Glutamatergic neuron (in vitro differentiated cells): Measurements from ENCODE around the gene SLAMF9. TPM values are rescaled to one million over a fixed set of nuclear protein-coding genes. Genes with fewer than 3 reads are reported as not detected.

Experiments used
- DNase-seq: peaks from one replicate; pipeline ENCODE4 v3.0.0; 2022
- H3K27ac Mint-ChIP-seq: one replicate; pipeline ENCODE4 v1.8.0; 2020; ENCODE audit warnings: mild to moderate bottlenecking, mixed read lengths, inconsistent platforms; ENCODE audit not compliant: unreplicated experiment
- H3K27me3 Mint-ChIP-seq: one replicate; pipeline ENCODE4 v1.8.0; 2020; ENCODE audit warnings: mild to moderate bottlenecking, moderate library complexity, mixed read lengths, inconsistent platforms; ENCODE audit not compliant: unreplicated experiment
- H3K36me3 Mint-ChIP-seq: one replicate; pipeline ENCODE4 v1.8.0; 2020; ENCODE audit warnings: mild to moderate bottlenecking, mixed read lengths, inconsistent platforms; ENCODE audit not compliant: unreplicated experiment
- H3K4me1 Mint-ChIP-seq: one replicate; pipeline ENCODE4 v1.8.0; 2020; ENCODE audit warnings: mild to moderate bottlenecking, low read depth, mixed read lengths, inconsistent platforms; ENCODE audit not compliant: unreplicated experiment
- H3K4me3 Mint-ChIP-seq: one replicate; pipeline ENCODE4 v1.8.0; 2020; ENCODE audit warnings: mild to moderate bottlenecking, mixed read lengths, inconsistent platforms; ENCODE audit not compliant: unreplicated experiment
- H3K9me3 Mint-ChIP-seq: one replicate; pipeline ENCODE4 v1.8.0; 2020; ENCODE audit warnings: mild to moderate bottlenecking, moderate library complexity, mixed read lengths, inconsistent platforms; ENCODE audit not compliant: unreplicated experiment
- total RNA-seq: library from RNA; stranded (reverse); fragmentation: NEBNext Ultra II Directional; extraction: Animal tissue kit (Norgen Biotek cat#: 25700); gene quantifications from one replicate; pipeline ENCODE4 v1.2.1, GENCODE V29; 2021; ENCODE audit not compliant: unreplicated experiment
- TF ChIP-seq, protein P1 (sequence below): fragments of 200-600 bp; sonication (generic); IDR thresholded peaks from one replicate; pipeline ENCODE4 v1.5.0; 2021; ENCODE audit not compliant: partially characterized antibody, unreplicated experiment

Gene SLAMF9
- total RNA-seq, 1 donor from 2014 or later: not detected

DNA sequence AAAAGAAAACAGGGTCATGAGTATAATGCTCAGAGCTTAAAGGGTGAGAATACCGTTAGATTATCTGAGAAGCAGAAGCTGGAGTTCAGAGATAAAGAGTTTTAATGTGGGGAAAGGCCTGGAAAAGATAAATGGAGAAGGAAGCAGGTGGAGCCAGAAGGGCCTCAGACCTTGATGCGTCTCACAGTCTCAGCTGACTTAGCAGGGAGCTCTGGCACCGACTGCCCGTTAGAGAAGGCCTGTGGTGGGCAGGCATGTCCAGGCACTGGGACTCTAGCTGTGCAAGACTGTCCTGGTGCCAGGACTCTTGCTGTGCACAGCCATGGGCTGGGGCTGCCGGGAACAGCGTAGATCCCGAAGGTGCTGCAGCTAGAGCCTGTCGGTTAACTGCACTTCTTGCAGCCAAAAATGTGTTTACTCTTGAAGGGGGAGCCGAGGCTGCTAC, 3.8 kb upstream of the SLAMF9 start:
- DNase-seq: no peak
- TF ChIP-seq, protein P1, sequence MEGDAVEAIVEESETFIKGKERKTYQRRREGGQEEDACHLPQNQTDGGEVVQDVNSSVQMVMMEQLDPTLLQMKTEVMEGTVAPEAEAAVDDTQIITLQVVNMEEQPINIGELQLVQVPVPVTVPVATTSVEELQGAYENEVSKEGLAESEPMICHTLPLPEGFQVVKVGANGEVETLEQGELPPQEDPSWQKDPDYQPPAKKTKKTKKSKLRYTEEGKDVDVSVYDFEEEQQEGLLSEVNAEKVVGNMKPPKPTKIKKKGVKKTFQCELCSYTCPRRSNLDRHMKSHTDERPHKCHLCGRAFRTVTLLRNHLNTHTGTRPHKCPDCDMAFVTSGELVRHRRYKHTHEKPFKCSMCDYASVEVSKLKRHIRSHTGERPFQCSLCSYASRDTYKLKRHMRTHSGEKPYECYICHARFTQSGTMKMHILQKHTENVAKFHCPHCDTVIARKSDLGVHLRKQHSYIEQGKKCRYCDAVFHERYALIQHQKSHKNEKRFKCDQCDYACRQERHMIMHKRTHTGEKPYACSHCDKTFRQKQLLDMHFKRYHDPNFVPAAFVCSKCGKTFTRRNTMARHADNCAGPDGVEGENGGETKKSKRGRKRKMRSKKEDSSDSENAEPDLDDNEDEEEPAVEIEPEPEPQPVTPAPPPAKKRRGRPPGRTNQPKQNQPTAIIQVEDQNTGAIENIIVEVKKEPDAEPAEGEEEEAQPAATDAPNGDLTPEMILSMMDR: no peak
- no peak overlapping the region for H3K4me3 Mint-ChIP-seq

DNA sequence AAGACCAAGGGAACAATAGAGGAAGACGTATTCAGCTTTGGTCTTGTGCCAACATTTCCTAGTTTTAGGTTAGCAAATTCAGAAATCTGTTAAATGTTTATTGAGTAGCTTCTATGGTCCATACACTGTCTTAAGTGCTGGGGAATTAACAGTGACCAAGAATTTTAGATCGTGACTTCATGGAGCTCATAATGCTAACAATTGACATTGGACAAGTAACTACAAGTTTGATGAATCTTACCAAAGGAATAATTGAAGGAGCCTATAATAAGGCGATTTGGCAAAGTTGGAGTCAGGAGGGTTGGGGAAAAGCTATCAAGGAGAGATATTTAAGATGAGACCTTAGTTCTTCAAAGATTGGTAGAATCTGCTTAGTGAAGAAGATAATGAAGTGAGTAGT, 1.4 kb upstream of the SLAMF9 start:
- peaks cover 5% of the 10 kb centered on the region for H3K9me3 Mint-ChIP-seq
- H3K27me3 Mint-ChIP-seq: peaks cover 7% of the 10 kb centered on the region
- TF ChIP-seq, protein P1: no peak
- DNase-seq: no peak
- no peak overlapping the region for H3K4me3 Mint-ChIP-seq
- H3K4me1 Mint-ChIP-seq: no peaks in the 10 kb centered on the region
- H3K36me3 Mint-ChIP-seq: no peaks in the 10 kb centered on the region
- no peak overlapping the region for H3K27ac Mint-ChIP-seq

More for the DNA sequence above, 3.8 kb upstream of the SLAMF9 start:
- Mint-ChIP-seq H3K27ac (no peak overlapping the region), H3K27me3 (peaks cover 2% of the 10 kb centered on the region), H3K4me1 (no peaks in the 10 kb centered on the region), H3K36me3 (no peaks in the 10 kb centered on the region), H3K9me3 (peaks cover 4% of the 10 kb centered on the region)

DNA sequence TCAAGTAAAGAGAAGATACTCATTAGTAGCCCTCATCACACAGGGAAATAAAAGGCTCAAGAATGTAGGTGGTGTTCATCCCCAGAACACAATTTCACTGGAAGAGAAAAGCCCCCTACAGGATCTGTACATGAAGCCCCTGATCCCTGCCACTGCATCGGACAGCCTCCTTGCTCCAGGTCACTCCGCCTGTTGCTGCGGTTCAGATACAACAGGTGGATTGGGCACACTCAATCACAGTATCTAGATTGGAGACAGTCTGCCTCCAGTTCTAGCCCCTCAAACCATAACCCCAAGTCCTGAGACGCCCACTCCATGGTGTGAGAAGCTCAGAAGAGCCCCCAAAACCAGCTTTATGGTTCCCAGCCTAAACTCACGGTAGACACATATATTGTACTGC, 1.1 kb downstream of the SLAMF9 start:
- Mint-ChIP-seq H3K4me1 (no peaks in the 10 kb centered on the region), H3K27ac (no peak overlapping the region), H3K9me3 (peaks cover 9% of the 10 kb centered on the region), H3K4me3 (no peak overlapping the region), H3K36me3 (no peaks in the 10 kb centered on the region), H3K27me3 (peaks cover 8% of the 10 kb centered on the region)
- DNase-seq: no peak
- TF ChIP-seq, protein P1: no peak

DNA sequence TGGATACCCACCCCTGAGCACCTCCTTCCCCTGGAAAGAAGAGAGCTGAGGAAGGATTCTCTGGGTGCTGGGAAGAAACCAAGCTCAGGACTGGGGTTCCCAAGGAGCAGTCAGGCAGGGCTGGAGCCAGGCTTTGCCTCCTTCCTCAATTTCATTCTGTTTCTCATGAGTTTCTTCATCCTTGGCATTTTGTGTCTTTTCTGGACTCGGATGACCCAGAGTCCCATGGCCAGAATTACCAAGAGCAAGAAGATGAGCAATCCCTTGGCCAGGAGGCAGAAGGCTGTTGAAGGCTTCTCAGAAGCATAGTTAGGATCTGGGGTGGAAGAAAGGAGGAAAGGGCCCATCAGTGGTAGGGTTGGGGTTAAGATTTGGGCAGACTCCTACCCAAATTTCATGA, 2.5 kb downstream of the SLAMF9 start:
- TF ChIP-seq, protein P1: no peak
- Mint-ChIP-seq H3K27me3 (peaks cover 8% of the 10 kb centered on the region), H3K27ac (no peak overlapping the region), H3K4me3 (no peak overlapping the region), H3K9me3 (peaks cover 9% of the 10 kb centered on the region), H3K4me1 (no peaks in the 10 kb centered on the region), H3K36me3 (no peaks in the 10 kb centered on the region)
- no peak for DNase-seq

DNA sequence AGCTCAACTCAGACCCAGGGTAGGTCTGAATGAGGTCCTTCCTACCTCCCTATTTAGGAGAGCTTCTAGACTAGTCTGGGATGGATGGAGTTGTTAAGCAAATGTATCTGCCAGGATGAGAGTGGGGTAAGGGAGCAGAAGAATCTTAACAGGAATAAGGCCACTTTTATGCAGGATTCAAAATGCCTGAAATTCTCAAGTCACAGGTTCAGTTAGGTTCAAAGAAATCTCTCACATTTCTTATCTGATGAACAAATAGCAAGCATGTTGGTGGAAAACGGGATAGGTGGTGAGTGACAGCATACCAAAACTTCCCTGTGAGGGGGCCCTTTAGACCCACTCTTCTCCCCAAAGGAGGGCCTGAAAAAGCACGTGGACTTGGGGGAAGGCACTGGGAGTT, 3.0 kb downstream of the SLAMF9 start:
- H3K27ac Mint-ChIP-seq: no peak overlapping the region
- no peak for DNase-seq
- TF ChIP-seq, protein P1: no peak
- H3K36me3 Mint-ChIP-seq: no peaks in the 10 kb centered on the region
- H3K9me3 Mint-ChIP-seq: peaks cover 9% of the 10 kb centered on the region
- H3K27me3 Mint-ChIP-seq: peaks cover 10% of the 10 kb centered on the region
- no peak overlapping the region for H3K4me3 Mint-ChIP-seq
- H3K4me1 Mint-ChIP-seq: no peaks in the 10 kb centered on the region
